WI38 (cell line): ENCODE data around the gene GJA9.
"Not testable (repeated sequence)": the region's sequence is repeated elsewhere in the genome, so short reads cannot be mapped to it uniquely, and the experiment has no call there.

ENCODE experiments used
- H3K4me3 ChIP-seq: 2 replicates; pipeline ENCODE4 v1.5.1; 2011; ENCODE audit warnings: low read depth, mild to moderate bottlenecking, control low read depth, low read length
- CTCF ChIP-seq: IDR thresholded peaks from 2 replicates; pipeline ENCODE4 v1.5.1; 2012; ENCODE audit warnings: low read depth, mild to moderate bottlenecking, control low read depth, low read length

GJA9 gene

GRCh38 chr1:38918568-38918967, 37.2 kb upstream of the GJA9 start:
- no peak overlapping the region for H3K4me3 ChIP-seq
- no peak for TF ChIP-seq CTCF

- no peak overlapping the region for H3K4me3 ChIP-seq
- no peak for TF ChIP-seq CTCF
Observed at GRCh38 chr1:38917772-38918171, 36.4 kb upstream of the GJA9 start.

GRCh38 chr1:38917337-38917736, 36.0 kb upstream of the GJA9 start:
- H3K4me3 ChIP-seq, result no peak overlapping the region
- no peak for TF ChIP-seq CTCF

- no peak for TF ChIP-seq CTCF
- H3K4me3 ChIP-seq, result no peak overlapping the region
Observed at GRCh38 chr1:38915352-38915948, 34.1 kb upstream of the GJA9 start.

GRCh38 chr1:38914908-38915307, 33.5 kb upstream of the GJA9 start:
- not testable (repeated sequence) for H3K4me3 ChIP-seq

GRCh38 chr1:38908821-38909220, 27.4 kb upstream of the GJA9 start:
- no peak overlapping the region for H3K4me3 ChIP-seq
- no peak for TF ChIP-seq CTCF

GRCh38 chr1:38905985-38906384, 24.6 kb upstream of the GJA9 start:
- TF ChIP-seq CTCF, result no peak

GRCh38 chr1:38899560-38899959, 18.2 kb upstream of the GJA9 start:
- TF ChIP-seq CTCF, result no peak
- no peak overlapping the region for H3K4me3 ChIP-seq

More at GRCh38 chr1:38905985-38906384, 24.6 kb upstream of the GJA9 start:
- H3K4me3 ChIP-seq, result no peak overlapping the region
